HUES64 (cell line): ENCODE data around the gene CLASP1.
"Not testable (repeated sequence)": the region's sequence is repeated elsewhere in the genome, so short reads cannot be mapped to it uniquely, and the experiment has no call there.

Experiments
- H3K27ac ChIP-seq: 2 replicates; pipeline ENCODE4 v1.7.0; 2013; ENCODE audit warnings: low read depth, low read length, inconsistent platforms
- H3K27me3 ChIP-seq: 2 replicates; pipeline ENCODE4 v1.6.1; 2013; ENCODE audit warnings: mild to moderate bottlenecking, low read length; ENCODE audit not compliant: insufficient read depth
- H3K36me3 ChIP-seq: 2 replicates; pipeline ENCODE4 v1.6.1; 2013; ENCODE audit warnings: mild to moderate bottlenecking, low read length; ENCODE audit not compliant: insufficient read depth
- H3K4me1 ChIP-seq: 2 replicates; pipeline ENCODE4 v1.6.1; 2013; ENCODE audit warnings: mild to moderate bottlenecking, low read length, moderate library complexity; ENCODE audit not compliant: insufficient read depth
- H3K4me3 ChIP-seq: 2 replicates; pipeline ENCODE4 v1.5.1; 2013; ENCODE audit warnings: mild to moderate bottlenecking, low read length, moderate library complexity
- H3K9ac ChIP-seq: 2 replicates; pipeline ENCODE4 v1.6.1; 2013; ENCODE audit warnings: mild to moderate bottlenecking, low read depth, low read length
- H3K9me3 ChIP-seq: 2 replicates; pipeline ENCODE4 v1.6.1; 2013; ENCODE audit warnings: low read depth, low read length; ENCODE audit not compliant: insufficient read depth
- WGBS: fragments of 150-250, 120-280 bp; methylation state at CpG from one replicate; pipeline ENCODE4 v1.1.7; 2013; ENCODE audit warnings: missing lambda C conversion rate; 5-methylcytosine and 5-hydroxymethylcytosine counted together

Gene CLASP1

DNA sequence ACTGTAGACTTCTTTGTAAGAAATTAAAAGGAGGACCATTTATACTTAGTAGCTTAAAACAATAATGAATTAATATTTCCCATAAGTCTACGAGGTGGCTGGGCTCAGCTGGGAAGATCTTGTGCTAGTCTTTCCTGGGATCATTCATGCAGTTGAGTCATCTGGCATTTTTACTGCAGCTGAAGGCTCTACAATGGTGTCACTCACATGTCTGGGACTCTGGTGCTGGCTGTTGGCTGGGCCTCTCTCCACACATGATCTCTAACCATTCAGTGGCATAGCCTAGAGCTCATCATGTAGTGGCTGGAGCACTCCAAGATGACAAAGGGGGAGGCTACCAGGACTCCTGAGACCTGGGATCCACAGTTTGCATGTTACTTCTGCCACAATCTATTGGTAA is 35.5 kb downstream of the CLASP1 start:
- Histone ChIP-seq H3K4me1 (0 out of 2 replicates have a peak, but pooled peaks cover 5% of the 10 kb centered on the region), H3K36me3 (no peaks in the 10 kb centered on the region; the same call in 1 of the 2 replicates), H3K9me3 (no peaks in the 10 kb centered on the region), H3K27ac (no peak overlapping the region), H3K27me3 (no peaks in the 10 kb centered on the region), H3K4me3 (no peak overlapping the region), H3K9ac (no peak overlapping the region)
- WGBS, result 97% methylated on average over 1 of the region's 1 CpG

- Histone ChIP-seq H3K4me3 (no peak overlapping the region), H3K36me3 (no peaks in the 10 kb centered on the region; the same call in 1 of the 2 replicates), H3K27me3 (no peaks in the 10 kb centered on the region), H3K27ac (no peak overlapping the region), H3K4me1 (0 out of 2 replicates have a peak, but pooled peaks cover 5% of the 10 kb centered on the region), H3K9me3 (no peaks in the 10 kb centered on the region), H3K9ac (no peak overlapping the region)
Measured at GRCh38 chr2:121613152-121613551, 36.1 kb downstream of the CLASP1 start.

- Histone ChIP-seq H3K27ac (no peak overlapping the region), H3K9ac (no peak overlapping the region), H3K27me3 (no peaks in the 10 kb centered on the region), H3K4me1 (0 out of 2 replicates have a peak, but pooled peaks cover 1% of the 10 kb centered on the region), H3K9me3 (no peaks in the 10 kb centered on the region), H3K4me3 (no peak overlapping the region), H3K36me3 (no peaks in the 10 kb centered on the region; the same call in 1 of the 2 replicates)
- 81% methylated on average over 1 of the region's 1 CpG for WGBS
Measured at GRCh38 chr2:121611730-121612705, 37.2 kb downstream of the CLASP1 start.

DNA sequence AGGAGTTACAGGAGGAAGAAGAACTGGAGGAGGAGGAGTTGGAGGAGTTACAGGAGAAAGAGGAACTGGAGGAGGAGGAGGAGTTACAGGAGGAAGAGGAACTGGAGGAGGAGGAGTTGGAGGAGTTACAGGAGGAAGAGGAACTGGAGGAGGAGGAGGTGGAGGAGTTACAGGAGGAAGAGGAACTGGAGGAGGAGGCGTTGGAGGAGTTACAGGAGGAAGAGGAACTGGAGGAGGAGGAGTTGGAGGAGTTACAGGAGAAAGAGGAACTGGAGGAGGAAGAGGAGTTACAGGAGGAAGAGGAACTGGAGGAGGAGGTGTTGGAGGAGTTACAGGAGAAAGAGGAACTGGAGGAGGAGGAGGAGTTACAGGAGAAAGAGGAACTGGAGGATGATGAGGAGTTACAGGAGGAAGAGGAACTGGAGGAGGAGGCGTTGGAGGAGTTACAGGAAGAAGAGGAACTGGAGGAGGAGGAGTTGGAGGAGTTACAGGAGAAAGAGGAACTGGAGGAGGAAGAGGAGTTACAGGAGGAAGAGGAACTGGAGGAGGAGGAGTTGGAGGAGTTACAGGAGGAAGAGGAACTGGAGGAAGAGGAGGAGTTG is 38.1 kb downstream of the CLASP1 start:
- not testable (repeated sequence) for H3K4me3 ChIP-seq, H3K36me3 ChIP-seq, H3K4me1 ChIP-seq, H3K27me3 ChIP-seq, H3K9ac ChIP-seq, H3K27ac ChIP-seq, H3K9me3 ChIP-seq
- WGBS, result 87% methylated on average over 2 of the region's 2 CpGs

- H3K9ac ChIP-seq, H3K27me3 ChIP-seq, H3K4me1 ChIP-seq, H3K27ac ChIP-seq, H3K4me3 ChIP-seq, H3K36me3 ChIP-seq, H3K9me3 ChIP-seq: not testable (repeated sequence)
Measured at GRCh38 chr2:121610487-121610874, 38.8 kb downstream of the CLASP1 start.

- H3K9me3 ChIP-seq, result no peaks in the 10 kb centered on the region
- no peak overlapping the region for H3K27ac ChIP-seq
- no peaks in the 10 kb centered on the region for H3K4me1 ChIP-seq
- WGBS, result 99% methylated on average over 2 of the region's 3 CpGs
- H3K27me3 ChIP-seq, result no peaks in the 10 kb centered on the region
- peaks cover 13% of the 10 kb centered on the region for H3K36me3 ChIP-seq
- H3K9ac ChIP-seq, result no peak overlapping the region
- no peak overlapping the region for H3K4me3 ChIP-seq
Measured at GRCh38 chr2:121608967-121609366, 40.3 kb downstream of the CLASP1 start.

DNA sequence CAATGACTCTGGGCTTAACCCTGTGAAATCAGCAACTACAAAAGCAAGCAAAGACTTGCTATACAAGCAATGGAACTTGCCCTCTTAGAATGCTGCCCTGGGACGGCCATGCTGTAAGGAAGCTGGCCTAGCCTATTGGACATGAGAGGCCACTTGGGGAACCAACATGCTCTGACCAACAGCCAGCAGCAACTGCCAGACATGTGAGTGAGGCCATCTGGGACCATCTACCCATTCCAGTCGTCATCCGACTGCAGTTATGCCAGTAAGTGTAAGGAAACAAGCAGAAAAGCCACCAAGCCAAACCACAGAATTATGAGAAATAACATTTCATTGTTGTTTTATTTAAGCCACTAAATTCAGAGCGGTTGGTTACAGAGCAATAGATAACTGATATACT is 40.9 kb downstream of the CLASP1 start:
- no peak overlapping the region for H3K4me3 ChIP-seq
- no peak overlapping the region for H3K9ac ChIP-seq
- no peaks in the 10 kb centered on the region for H3K4me1 ChIP-seq
- H3K27ac ChIP-seq, result no peak overlapping the region
- H3K9me3 ChIP-seq, result no peaks in the 10 kb centered on the region
- H3K27me3 ChIP-seq, result no peaks in the 10 kb centered on the region
- WGBS, result 98% methylated on average over 4 of the region's 4 CpGs
- H3K36me3 ChIP-seq, result peaks cover 13% of the 10 kb centered on the region

GRCh38 chr2:121605820-121606733 is 43.2 kb downstream of the CLASP1 start:
- 93% methylated on average over 11 of the region's 11 CpGs for WGBS
- Histone ChIP-seq H3K4me1 (no peaks in the 10 kb centered on the region; the same call in 1 of the 2 replicates), H3K4me3 (no peak overlapping the region), H3K36me3 (peaks cover 13% of the 10 kb centered on the region), H3K27ac (no peak overlapping the region), H3K9ac (no peak overlapping the region), H3K27me3 (no peaks in the 10 kb centered on the region), H3K9me3 (no peaks in the 10 kb centered on the region)

GRCh38 chr2:121603185-121603584 is 46.1 kb downstream of the CLASP1 start:
- no peaks in the 10 kb centered on the region; the same call in 1 of the 2 replicates for H3K4me1 ChIP-seq
- H3K4me3 ChIP-seq, result no peak overlapping the region
- H3K27ac ChIP-seq, result no peak overlapping the region
- H3K36me3 ChIP-seq, result peaks cover 13% of the 10 kb centered on the region
- no peaks in the 10 kb centered on the region for H3K9me3 ChIP-seq
- H3K9ac ChIP-seq, result no peak overlapping the region
- WGBS, result 100% methylated on average over 1 of the region's 1 CpG
- H3K27me3 ChIP-seq, result no peaks in the 10 kb centered on the region

DNA sequence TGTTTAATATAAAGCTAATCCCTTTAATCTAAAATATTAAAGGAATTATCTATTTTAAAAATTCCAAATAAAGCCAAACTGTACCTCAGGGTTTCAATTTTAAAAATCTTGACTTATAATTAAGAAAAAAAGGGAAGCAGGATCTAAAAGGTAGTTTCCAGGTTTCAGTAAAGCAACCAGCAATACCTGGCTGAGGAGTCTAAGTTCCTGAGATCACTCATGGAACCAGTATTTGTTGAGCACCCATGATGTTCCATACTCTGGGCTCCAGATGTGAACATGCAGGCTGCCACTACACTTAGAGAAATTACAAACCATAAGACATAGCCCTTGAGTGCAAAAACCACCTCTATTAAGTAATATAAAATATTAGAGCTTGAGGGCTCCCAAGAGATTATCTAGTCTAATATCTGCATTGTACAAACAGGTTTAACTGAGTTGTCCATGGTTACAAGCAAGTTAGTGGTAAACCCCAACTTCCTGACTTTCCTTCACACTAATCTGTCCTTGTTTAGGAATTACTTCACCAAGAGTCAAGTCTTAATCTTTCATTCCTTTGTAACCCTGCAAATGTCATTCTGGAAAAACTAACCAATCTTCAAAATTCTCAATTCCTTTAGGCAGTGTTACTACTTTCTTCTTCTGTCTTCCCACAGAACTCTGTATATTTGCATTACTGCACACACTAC is 49.2 kb downstream of the CLASP1 start:
- Histone ChIP-seq H3K4me1 (peaks cover 11% of the 10 kb centered on the region; the same call in 1 of the 2 replicates), H3K27me3 (no peaks in the 10 kb centered on the region), H3K36me3 (peaks cover 4% of the 10 kb centered on the region), H3K27ac (no peak overlapping the region), H3K4me3 (no peak overlapping the region), H3K9ac (no peak overlapping the region), H3K9me3 (no peaks in the 10 kb centered on the region)
